ENCODE data around the gene TRPM5. TPM values are rescaled to one million over a fixed set of nuclear protein-coding genes. Genes with fewer than 3 reads are reported as not detected.

TRPM5 gene
- total RNA-seq, 4 donors from 2014 or later: not detected

DNA sequence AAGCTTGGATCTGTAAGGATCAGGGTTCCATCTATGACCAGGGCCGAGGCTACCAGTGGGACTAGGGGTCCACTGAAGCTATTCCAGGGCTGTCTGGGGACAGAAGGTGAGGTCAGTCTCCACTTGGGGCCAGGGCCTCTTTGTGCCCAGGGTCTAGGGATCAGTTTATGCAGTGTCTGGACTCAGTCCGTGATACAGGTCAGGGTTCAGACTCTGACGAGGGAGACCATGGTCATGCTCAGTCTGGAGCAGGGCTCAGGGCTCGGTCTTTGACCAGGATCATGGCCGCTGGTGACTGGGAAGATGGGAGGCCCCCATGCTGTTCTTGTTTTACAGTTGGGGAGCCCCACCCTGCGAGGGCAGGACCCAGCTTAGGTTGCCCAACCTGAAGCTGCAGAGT is 32.0 kb downstream of the TRPM5 start:
- no peak overlapping the region for H3K4me3 ChIP-seq
- WGBS: 92% methylated on average over 2 of the region's 6 CpGs
- H3K27ac ChIP-seq (replicated peaks in 1 of 4): no peak overlapping the region
- intact Hi-C loops (cut with DNase I): loop anchor here (10.0 kb wide), 1 partner anchor 48 kb away; no protein-coding TSS in a partner anchor
- H3K27me3 ChIP-seq: peaks cover 0 to 6% (median 0%) of the 10 kb centered on the region in 4 donors
- H3K4me1 ChIP-seq: no peaks in the 10 kb centered on the region
- no peaks in the 10 kb centered on the region for H3K9me3 ChIP-seq
- no peaks in the 10 kb centered on the region for H3K36me3 ChIP-seq
- TF ChIP-seq POLR2A (IDR thresholded peaks at IDR 0.05; ENCODE audit: low read depth) (no peak), POLR2AphosphoS5 (IDR thresholded peaks at IDR 0.05) (no peak), EP300 (IDR thresholded peaks at IDR 0.05) (no peak)
- TF ChIP-seq, protein P1, sequence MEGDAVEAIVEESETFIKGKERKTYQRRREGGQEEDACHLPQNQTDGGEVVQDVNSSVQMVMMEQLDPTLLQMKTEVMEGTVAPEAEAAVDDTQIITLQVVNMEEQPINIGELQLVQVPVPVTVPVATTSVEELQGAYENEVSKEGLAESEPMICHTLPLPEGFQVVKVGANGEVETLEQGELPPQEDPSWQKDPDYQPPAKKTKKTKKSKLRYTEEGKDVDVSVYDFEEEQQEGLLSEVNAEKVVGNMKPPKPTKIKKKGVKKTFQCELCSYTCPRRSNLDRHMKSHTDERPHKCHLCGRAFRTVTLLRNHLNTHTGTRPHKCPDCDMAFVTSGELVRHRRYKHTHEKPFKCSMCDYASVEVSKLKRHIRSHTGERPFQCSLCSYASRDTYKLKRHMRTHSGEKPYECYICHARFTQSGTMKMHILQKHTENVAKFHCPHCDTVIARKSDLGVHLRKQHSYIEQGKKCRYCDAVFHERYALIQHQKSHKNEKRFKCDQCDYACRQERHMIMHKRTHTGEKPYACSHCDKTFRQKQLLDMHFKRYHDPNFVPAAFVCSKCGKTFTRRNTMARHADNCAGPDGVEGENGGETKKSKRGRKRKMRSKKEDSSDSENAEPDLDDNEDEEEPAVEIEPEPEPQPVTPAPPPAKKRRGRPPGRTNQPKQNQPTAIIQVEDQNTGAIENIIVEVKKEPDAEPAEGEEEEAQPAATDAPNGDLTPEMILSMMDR (IDR thresholded peaks at IDR 0.05): no peak
- DNase-seq (ENCODE audit: extremely low spot score): no peak

DNA sequence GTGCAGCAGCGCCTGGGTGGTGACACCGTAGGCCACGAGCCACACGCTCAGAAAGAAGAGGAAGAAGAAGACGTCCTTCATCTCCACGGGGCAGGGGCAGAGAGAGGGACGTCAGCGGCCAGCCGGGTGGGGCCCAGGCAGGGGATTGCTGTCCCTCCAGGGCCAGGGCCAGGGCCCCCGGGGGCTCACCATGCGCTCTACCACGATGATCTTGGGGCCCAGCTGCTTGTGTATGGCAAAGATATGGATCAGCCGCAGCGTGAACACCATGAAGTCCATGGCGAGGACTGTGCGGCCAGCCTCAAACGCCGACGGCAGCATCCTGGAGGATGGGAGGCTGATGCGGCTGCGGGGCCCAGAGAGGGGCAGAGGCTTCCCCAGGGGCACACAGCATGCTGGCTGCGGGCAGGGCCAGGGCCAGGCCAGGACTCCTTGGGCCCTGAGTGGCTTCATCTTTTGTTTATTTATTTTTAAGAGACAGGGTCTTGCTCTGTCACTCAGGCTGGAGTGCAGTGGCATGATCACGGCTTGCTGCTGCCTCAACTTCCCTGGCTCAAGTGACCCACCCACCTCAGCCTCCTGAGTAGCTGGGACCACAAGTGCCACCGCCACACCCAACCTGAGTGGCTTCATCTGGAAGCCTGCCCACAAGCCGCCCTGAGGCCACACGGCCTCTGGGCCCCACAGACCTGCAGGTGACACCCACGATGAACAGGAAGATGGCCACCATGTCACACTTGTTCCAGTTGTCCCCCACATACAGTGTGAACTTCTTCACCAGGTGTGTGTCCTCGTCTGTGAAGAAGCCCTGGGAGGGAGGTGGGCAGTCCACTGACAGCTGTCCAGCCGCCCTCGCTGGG is 32.6 kb downstream of the TRPM5 start:
- no peaks in the 10 kb centered on the region for H3K36me3 ChIP-seq
- H3K27ac ChIP-seq (replicated peaks in 1 of 4): no peak overlapping the region
- 95% methylated on average over 18 of the region's 30 CpGs for WGBS
- peaks cover 0 to 6% (median 0%) of the 10 kb centered on the region in 4 donors for H3K27me3 ChIP-seq
- no peaks in the 10 kb centered on the region for H3K9me3 ChIP-seq
- no peak overlapping the region for H3K4me3 ChIP-seq
- no peaks in the 10 kb centered on the region for H3K4me1 ChIP-seq
- intact Hi-C loops (cut with DNase I): loop anchor here (10.0 kb wide), 1 partner anchor 47 kb away; no protein-coding TSS in a partner anchor
- no peak for DNase-seq (ENCODE audit: extremely low spot score)
- TF ChIP-seq EP300 (IDR thresholded peaks at IDR 0.05): no peak
- TF ChIP-seq, protein P1 (IDR thresholded peaks at IDR 0.05): no peak
- TF ChIP-seq POLR2A (IDR thresholded peaks at IDR 0.05; ENCODE audit: low read depth): no peak
- no peak for TF ChIP-seq POLR2AphosphoS5 (IDR thresholded peaks at IDR 0.05)

- Histone ChIP-seq H3K36me3 (no peaks in the 10 kb centered on the region), H3K4me1 (no peaks in the 10 kb centered on the region), H3K9me3 (no peaks in the 10 kb centered on the region), H3K27me3 (peaks cover 0 to 6% (median 0%) of the 10 kb centered on the region in 4 donors), H3K4me3 (no peak overlapping the region), H3K27ac (replicated peaks in 1 of 4) (no peak overlapping the region)
- DNase-seq (ENCODE audit: extremely low spot score): no peak
- intact Hi-C loops (cut with DNase I): loop anchor here (10.0 kb wide), 1 partner anchor 46 kb away; no protein-coding TSS in a partner anchor
- TF ChIP-seq EP300 (IDR thresholded peaks at IDR 0.05) (no peak), POLR2AphosphoS5 (IDR thresholded peaks at IDR 0.05) (no peak), POLR2A (IDR thresholded peaks at IDR 0.05; ENCODE audit: low read depth) (no peak)
- TF ChIP-seq, protein P1 (IDR thresholded peaks at IDR 0.05): no peak
- 86% methylated on average over 2 of the region's 9 CpGs for WGBS
Observed at GRCh38 chr11:2410616-2411015, 33.7 kb downstream of the TRPM5 start.

GRCh38 chr11:2409611-2410468 is 34.5 kb downstream of the TRPM5 start:
- Histone ChIP-seq H3K9me3 (no peaks in the 10 kb centered on the region), H3K27me3 (peaks cover 0 to 6% (median 0%) of the 10 kb centered on the region in 4 donors), H3K4me3 (no peak overlapping the region), H3K27ac (replicated peaks in 1 of 4) (no peak overlapping the region), H3K4me1 (no peaks in the 10 kb centered on the region), H3K36me3 (no peaks in the 10 kb centered on the region)
- 69% methylated on average over 30 of the region's 42 CpGs for WGBS
- intact Hi-C loops (cut with DNase I): loop anchor here (10.0 kb wide), 1 partner anchor 45 kb away; no protein-coding TSS in a partner anchor
- TF ChIP-seq, protein P1 (IDR thresholded peaks at IDR 0.05): no peak
- TF ChIP-seq POLR2AphosphoS5 (IDR thresholded peaks at IDR 0.05) (no peak), EP300 (IDR thresholded peaks at IDR 0.05) (no peak), POLR2A (IDR thresholded peaks at IDR 0.05; ENCODE audit: low read depth) (no peak)
- DNase-seq (ENCODE audit: extremely low spot score): no peak

Measured in esophagus muscularis mucosa (tissue), 4 donors.